WTC11 (cell line): ENCODE results near the gene VSNL1.

Experiments
- ATF3 ChIP-seq: sonication (generic); formaldehyde crosslinking; conservative IDR thresholded peaks from 2 replicates; pipeline ENCODE4 v1.8.1; 2022; ENCODE audit warnings: mild to moderate bottlenecking, missing genetic modification reagents
- CTCF ChIP-seq: fragments of 200-600 bp; IDR thresholded peaks from 2 replicates; pipeline ENCODE4 v1.8.0; 2022; ENCODE audit warnings: antibody characterized with exemption
- E2F5 ChIP-seq: sonication (generic); formaldehyde crosslinking; IDR thresholded peaks from 2 replicates; pipeline ENCODE4 v1.8.1; 2022; ENCODE audit warnings: mild to moderate bottlenecking, moderate library complexity, missing genetic modification reagents
- ETV6 ChIP-seq: sonication (generic); formaldehyde crosslinking; IDR thresholded peaks from 2 replicates; pipeline ENCODE4 v1.8.1; 2022; ENCODE audit warnings: mild to moderate bottlenecking, missing genetic modification reagents
- FOXP1 ChIP-seq: sonication (generic); formaldehyde crosslinking; IDR thresholded peaks from 2 replicates; pipeline ENCODE4 v1.8.0; 2022; ENCODE audit warnings: missing genetic modification reagents, mild to moderate bottlenecking, moderate library complexity, borderline replicate concordance
- FOXP4 ChIP-seq: sonication (generic); formaldehyde crosslinking; IDR thresholded peaks from 2 replicates; pipeline ENCODE4 v1.8.0; 2022; ENCODE audit warnings: mild to moderate bottlenecking, missing genetic modification reagents
- MYBL2 ChIP-seq: sonication (generic); formaldehyde crosslinking; IDR thresholded peaks from 2 replicates; pipeline ENCODE4 v1.8.1; 2023; ENCODE audit warnings: mild to moderate bottlenecking, moderate library complexity, missing genetic modification reagents
- NR1H2 ChIP-seq: sonication (generic); formaldehyde crosslinking; IDR thresholded peaks from 2 replicates; pipeline ENCODE4 v1.9.0; 2021; ENCODE audit warnings: mild to moderate bottlenecking, moderate library complexity, missing genetic modification reagents
- USF2 ChIP-seq: sonication (generic); formaldehyde crosslinking; IDR thresholded peaks from 2 replicates; pipeline ENCODE4 v1.8.1; 2023; ENCODE audit warnings: mild to moderate bottlenecking, missing genetic modification reagents, moderate library complexity
- ZBTB43 ChIP-seq: sonication (generic); formaldehyde crosslinking; IDR thresholded peaks from 2 replicates; pipeline ENCODE4 v1.8.1; 2023; ENCODE audit warnings: mild to moderate bottlenecking, missing genetic modification reagents
- ZNF232 ChIP-seq: sonication (generic); formaldehyde crosslinking; IDR thresholded peaks from 2 replicates; pipeline ENCODE4 v1.8.0; 2022; ENCODE audit warnings: mild to moderate bottlenecking, missing genetic modification reagents
- ZNF416 ChIP-seq: fragments of 250-450 bp; sonication (Bioruptor Pico); IDR thresholded peaks from 2 replicates; pipeline ENCODE4 v1.9.0; 2021; ENCODE audit warnings: mild to moderate bottlenecking, inconsistent platforms

- TF ChIP-seq ETV6 (CRISPR knock-in tag) (no peak), CTCF (no peak), NR1H2 (CRISPR knock-in tag) (no peak), E2F5 (no peak), ZNF232 (CRISPR knock-in tag) (no peak), FOXP1 (no peak), FOXP4 (CRISPR knock-in tag) (no peak), ZBTB43 (CRISPR knock-in tag) (no peak), ZNF416 (CRISPR knock-in tag) (no peak), MYBL2 (CRISPR knock-in tag) (no peak), USF2 (CRISPR knock-in tag) (no peak), ATF3 (CRISPR knock-in tag) (no peak)
These were observed 66.4 kb downstream of the VSNL1 start for GRCh38 chr2:17606851-17607250.
